ENCODE measurements around the gene TBX18. TPM values are rescaled to one million over a fixed set of nuclear protein-coding genes. Genes with fewer than 3 reads are reported as not detected.

Gene TBX18
- total RNA-seq, 1 donor from 2014 or later, result 9.1 TPM

GRCh38 chr6:84752118-84752850 lies 12.1 kb downstream of the TBX18 start:
- Mint-ChIP-seq H3K27me3 (ENCODE audit: low read depth) (peaks cover 19% of the 10 kb centered on the region), H3K27ac (ENCODE audit: unreplicated experiment) (no peak overlapping the region), H3K36me3 (ENCODE audit: low read depth) (peaks cover 9% of the 10 kb centered on the region), H3K4me1 (ENCODE audit: low read depth) (peaks cover 11% of the 10 kb centered on the region), H3K9me3 (ENCODE audit: low read depth) (no peaks in the 10 kb centered on the region), H3K4me3 (ENCODE audit: unreplicated experiment) (no peak overlapping the region)
- DNase-seq (ENCODE audit: low spot score), result no peak
- peak; percentile 22 for TF ChIP-seq CTCF (IDR thresholded peaks at IDR 0.05)

GRCh38 chr6:84749181-84749580 lies 15.2 kb downstream of the TBX18 start:
- H3K4me1 Mint-ChIP-seq (ENCODE audit: low read depth), result peaks cover 11% of the 10 kb centered on the region
- TF ChIP-seq CTCF (IDR thresholded peaks at IDR 0.05), result no peak
- H3K36me3 Mint-ChIP-seq (ENCODE audit: low read depth), result peaks cover 3% of the 10 kb centered on the region
- H3K4me3 Mint-ChIP-seq (ENCODE audit: unreplicated experiment), result no peak overlapping the region
- DNase-seq (ENCODE audit: low spot score), result no peak
- H3K27me3 Mint-ChIP-seq (ENCODE audit: low read depth), result peaks cover 14% of the 10 kb centered on the region
- no peaks in the 10 kb centered on the region for H3K9me3 Mint-ChIP-seq (ENCODE audit: low read depth)
- H3K27ac Mint-ChIP-seq (ENCODE audit: unreplicated experiment), result no peak overlapping the region

DNA sequence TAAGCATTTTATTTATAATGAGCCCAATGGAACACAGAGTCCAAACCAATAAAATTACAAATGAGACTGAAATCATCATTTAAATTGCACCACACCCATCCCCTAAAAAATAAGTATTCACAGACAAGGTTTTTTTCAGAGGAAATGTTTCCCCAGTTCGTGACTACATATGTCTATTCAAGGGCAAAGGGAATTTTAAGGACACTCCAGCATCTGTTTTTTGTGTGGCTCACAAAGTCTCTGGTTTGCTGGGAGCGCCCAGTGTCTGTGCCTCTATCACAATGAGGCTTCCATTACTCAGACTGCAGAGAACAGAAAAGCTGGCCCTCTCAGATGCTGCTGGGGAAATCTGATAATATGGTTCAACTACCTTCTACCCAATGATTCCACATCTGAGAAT lies 16.0 kb downstream of the TBX18 start:
- Mint-ChIP-seq H3K27me3 (ENCODE audit: low read depth) (peaks cover 14% of the 10 kb centered on the region), H3K4me1 (ENCODE audit: low read depth) (peaks cover 11% of the 10 kb centered on the region), H3K36me3 (ENCODE audit: low read depth) (peaks cover 6% of the 10 kb centered on the region), H3K9me3 (ENCODE audit: low read depth) (no peaks in the 10 kb centered on the region), H3K4me3 (ENCODE audit: unreplicated experiment) (no peak overlapping the region), H3K27ac (ENCODE audit: unreplicated experiment) (no peak overlapping the region)
- DNase-seq (ENCODE audit: low spot score), result no peak
- no peak for TF ChIP-seq CTCF (IDR thresholded peaks at IDR 0.05)

GRCh38 chr6:84743616-84744015 lies 20.8 kb downstream of the TBX18 start:
- Mint-ChIP-seq H3K4me1 (ENCODE audit: low read depth) (no peaks in the 10 kb centered on the region), H3K9me3 (ENCODE audit: low read depth) (no peaks in the 10 kb centered on the region), H3K4me3 (ENCODE audit: unreplicated experiment) (no peak overlapping the region)

DNA sequence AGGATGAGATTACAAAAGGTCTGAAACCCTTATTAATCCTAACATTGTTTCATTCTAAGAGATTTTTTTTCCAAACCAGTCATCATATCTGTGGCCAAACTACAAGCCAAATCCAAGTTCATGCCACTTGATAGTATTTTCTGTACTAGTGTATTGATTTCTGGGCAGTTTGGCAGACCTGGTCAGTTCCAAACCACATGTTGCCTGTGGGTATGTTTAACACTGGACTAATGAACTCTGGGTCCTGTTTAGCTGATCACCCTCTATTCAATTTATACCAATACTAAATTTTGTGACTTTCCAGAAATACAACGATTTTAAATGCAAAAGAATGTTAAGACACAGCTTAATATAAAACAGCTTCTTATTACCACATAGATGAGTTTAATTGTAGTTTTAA lies 24.0 kb downstream of the TBX18 start:
- Mint-ChIP-seq H3K4me3 (ENCODE audit: unreplicated experiment) (no peak overlapping the region), H3K27me3 (ENCODE audit: low read depth) (peaks cover 6% of the 10 kb centered on the region), H3K9me3 (ENCODE audit: low read depth) (no peaks in the 10 kb centered on the region), H3K27ac (ENCODE audit: unreplicated experiment) (no peak overlapping the region), H3K4me1 (ENCODE audit: low read depth) (no peaks in the 10 kb centered on the region), H3K36me3 (ENCODE audit: low read depth) (peaks cover 22% of the 10 kb centered on the region)
- DNase-seq (ENCODE audit: low spot score), result no peak
- TF ChIP-seq CTCF (IDR thresholded peaks at IDR 0.05), result no peak

More at GRCh38 chr6:84743616-84744015, 20.8 kb downstream of the TBX18 start:
- no peak for DNase-seq (ENCODE audit: low spot score)
- H3K27ac Mint-ChIP-seq (ENCODE audit: unreplicated experiment), result no peak overlapping the region
- H3K36me3 Mint-ChIP-seq (ENCODE audit: low read depth), result peaks cover 11% of the 10 kb centered on the region
- TF ChIP-seq CTCF (IDR thresholded peaks at IDR 0.05), result no peak
- peaks cover 7% of the 10 kb centered on the region for H3K27me3 Mint-ChIP-seq (ENCODE audit: low read depth)

All from chondrocyte (in vitro differentiated cells).